HEK293T (cell line): ENCODE data around the gene RSF1.

Experiments used
- CTCF ChIA-PET: fragments of 350-600 bp; formaldehyde crosslinking; extraction: SDS; loops from one replicate; lab custom pipeline; 2021; ENCODE audit warnings: antibody characterized with exemption, inconsistent platforms; lab: Yijun Ruan, JAX
- POLR2A ChIA-PET: fragments of 350-600 bp; formaldehyde crosslinking; extraction: SDS; loops from one replicate; lab custom pipeline; 2020; ENCODE audit warnings: antibody characterized with exemption, inconsistent platforms; lab: Yijun Ruan, JAX
- DNase-seq: peaks from one replicate; pipeline ENCODE4 v3.0.0; 2012; ENCODE audit warnings: mixed read lengths; ENCODE audit errors: extremely low spot score
- ARNT ChIP-seq: fragments of 450-650 bp; IDR thresholded peaks from 2 replicates; pipeline ENCODE4 v1.6.1; 2017; ENCODE audit warnings: mild to moderate bottlenecking
- BHLHE40 ChIP-seq: fragments of 450-650 bp; IDR thresholded peaks from 2 replicates; pipeline ENCODE4 v1.6.1; 2016; ENCODE audit warnings: mild to moderate bottlenecking, moderate library complexity, borderline replicate concordance
- CTBP1 ChIP-seq: fragments of 450-650 bp; IDR thresholded peaks from 2 replicates; pipeline ENCODE4 v1.6.1; 2016; ENCODE audit warnings: borderline replicate concordance
- ELF4 ChIP-seq: fragments of 450-650 bp; IDR thresholded peaks from 2 replicates; pipeline ENCODE4 v1.6.1; 2017; ENCODE audit warnings: antibody characterized with exemption
- FOXA1 ChIP-seq: fragments of 450-650 bp; IDR thresholded peaks from 2 replicates; pipeline ENCODE4 v1.6.1; 2016; ENCODE audit warnings: mild to moderate bottlenecking
- FOXK2 ChIP-seq: fragments of 450-650 bp; IDR thresholded peaks from 2 replicates; pipeline ENCODE4 v1.6.1; 2016; ENCODE audit warnings: mild to moderate bottlenecking
- FOXM1 ChIP-seq: fragments of 450-650 bp; IDR thresholded peaks from 2 replicates; pipeline ENCODE4 v1.6.1; 2017; ENCODE audit warnings: mild to moderate bottlenecking, borderline replicate concordance
- HDGF ChIP-seq: fragments of 450-650 bp; IDR thresholded peaks from 2 replicates; pipeline ENCODE4 v1.6.1; 2017; ENCODE audit warnings: antibody characterized with exemption, borderline replicate concordance
- L3MBTL2 ChIP-seq: fragments of 450-650 bp; conservative IDR thresholded peaks from 2 replicates; pipeline ENCODE4 v1.6.1; 2016; ENCODE audit warnings: mild to moderate bottlenecking
- LEF1 ChIP-seq: fragments of 450-650 bp; IDR thresholded peaks from 2 replicates; pipeline ENCODE4 v1.6.1; 2017; ENCODE audit warnings: mild to moderate bottlenecking, borderline replicate concordance
- NFRKB ChIP-seq: fragments of 450-650 bp; IDR thresholded peaks from 2 replicates; pipeline ENCODE4 v1.6.1; 2016; ENCODE audit warnings: mild to moderate bottlenecking, moderate library complexity
- PKNOX1 ChIP-seq: fragments of 450-650 bp; IDR thresholded peaks from 2 replicates; pipeline ENCODE4 v1.6.1; 2016
- SP1 ChIP-seq: fragments of 450-650 bp; IDR thresholded peaks from 2 replicates; pipeline ENCODE4 v1.6.1; 2017
- SUZ12 ChIP-seq: fragments of 450-650 bp; IDR thresholded peaks from 2 replicates; pipeline ENCODE4 v1.6.1; 2016; ENCODE audit warnings: mild to moderate bottlenecking
- TARDBP ChIP-seq: fragments of 450-650 bp; IDR thresholded peaks from 2 replicates; pipeline ENCODE4 v1.6.1; 2016
- ZNF384 ChIP-seq: fragments of 450-650 bp; IDR thresholded peaks from 2 replicates; pipeline ENCODE4 v1.6.1; 2016

The RSF1 gene

GRCh38 chr11:77705195-77705875 lies 115.2 kb downstream of the RSF1 start:
- ChIA-PET POLR2A (no interaction called here), CTCF (no interaction called here)
- DNase-seq, result no peak
- TF ChIP-seq CTBP1 (no peak), PKNOX1 (no peak), SP1 (no peak), SUZ12 (no peak), ELF4 (no peak), LEF1 (no peak), ARNT (no peak), BHLHE40 (no peak), FOXA1 (no peak), FOXM1 (no peak)

DNA sequence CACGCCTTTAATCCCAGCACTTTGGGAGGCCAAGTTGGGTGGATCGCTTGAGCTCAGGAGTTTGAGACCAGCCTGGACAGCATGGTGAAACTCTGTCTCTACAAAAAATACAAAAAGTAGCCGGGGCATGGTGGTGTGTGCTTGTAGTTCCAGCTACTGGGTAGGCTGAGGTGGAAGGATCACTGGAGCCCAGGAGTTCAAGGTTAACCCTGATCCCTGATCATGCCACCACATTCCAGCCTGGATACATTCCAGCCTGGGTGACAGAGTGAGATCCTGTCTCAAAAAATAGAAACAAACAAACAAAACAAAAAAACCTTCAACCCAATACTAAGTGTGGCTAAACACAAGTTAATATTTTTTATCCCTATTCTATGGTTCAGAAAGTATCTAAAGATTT lies 116.5 kb downstream of the RSF1 start:
- ChIA-PET CTCF (no interaction called here), POLR2A (no interaction called here)
- TF ChIP-seq ARNT, result no peak
- no peak for DNase-seq

GRCh38 chr11:77699425-77699824 lies 121.1 kb downstream of the RSF1 start:
- ChIA-PET CTCF (no interaction called here), POLR2A (no interaction called here)
- no peak for TF ChIP-seq FOXA1
- DNase-seq, result no peak

DNA sequence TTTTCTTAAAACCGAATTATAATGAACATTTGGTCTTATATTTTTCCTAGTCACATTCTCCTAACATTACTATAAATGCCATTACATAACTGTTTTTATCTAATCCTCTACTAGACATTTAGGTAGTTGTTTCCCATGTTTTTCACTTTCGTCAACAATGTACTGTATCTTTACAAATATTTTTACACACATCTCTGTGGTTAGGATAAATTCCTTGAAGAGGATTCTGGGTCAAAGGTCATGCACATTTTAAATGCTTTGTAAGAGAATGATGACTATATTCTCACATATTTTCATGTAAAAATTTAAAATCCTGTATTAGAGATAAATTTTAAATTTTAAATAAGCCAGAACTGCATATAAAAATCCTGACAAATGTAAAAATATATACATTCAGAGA lies 121.6 kb downstream of the RSF1 start:
- ChIA-PET POLR2A (no interaction called here), CTCF (no interaction called here)
- TF ChIP-seq PKNOX1 (no peak), ZNF384 (no peak), ELF4 (no peak), BHLHE40 (no peak), FOXA1 (no peak), SP1 (no peak), TARDBP (no peak), FOXK2 (no peak), FOXM1 (no peak), L3MBTL2 (no peak), SUZ12 (no peak), HDGF (no peak), CTBP1 (no peak), NFRKB (no peak)
- no peak for DNase-seq

GRCh38 chr11:77697865-77698264 lies 122.7 kb downstream of the RSF1 start:
- TF ChIP-seq L3MBTL2 (no peak), BHLHE40 (no peak), FOXA1 (no peak), ELF4 (no peak)
- POLR2A ChIA-PET, result no interaction called here
- CTCF ChIA-PET, result no interaction called here
- no peak for DNase-seq

DNA sequence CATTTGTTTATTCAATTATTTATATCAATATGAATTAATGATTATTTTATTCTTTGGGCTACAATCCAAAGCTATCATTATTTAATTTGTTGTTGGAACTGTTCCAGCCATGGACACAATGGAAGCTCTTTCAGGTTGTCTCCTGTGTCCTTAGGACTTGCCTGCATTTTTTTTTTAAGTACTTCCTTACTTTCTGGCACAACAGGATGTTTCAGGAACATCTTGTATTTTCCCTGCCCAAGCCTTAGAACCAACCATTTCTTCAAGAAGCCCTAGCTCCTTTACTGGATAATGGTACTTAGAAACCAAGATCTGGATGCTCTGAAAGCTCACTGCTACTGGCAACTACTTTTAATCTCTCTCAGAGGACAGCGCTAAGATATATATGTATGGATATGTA lies 125.1 kb downstream of the RSF1 start:
- TF ChIP-seq BHLHE40, result no peak
- POLR2A ChIA-PET, result no interaction called here
- CTCF ChIA-PET, result no interaction called here
- no peak for DNase-seq

- ChIA-PET CTCF (no interaction called here), POLR2A (no interaction called here)
- TF ChIP-seq LEF1, result no peak
- TF ChIP-seq SP1, result no peak
- no peak for TF ChIP-seq FOXA1
- no peak for TF ChIP-seq L3MBTL2
- no peak for TF ChIP-seq SUZ12
- DNase-seq, result no peak
Observed at GRCh38 chr11:77690649-77691048, 129.9 kb downstream of the RSF1 start.

DNA sequence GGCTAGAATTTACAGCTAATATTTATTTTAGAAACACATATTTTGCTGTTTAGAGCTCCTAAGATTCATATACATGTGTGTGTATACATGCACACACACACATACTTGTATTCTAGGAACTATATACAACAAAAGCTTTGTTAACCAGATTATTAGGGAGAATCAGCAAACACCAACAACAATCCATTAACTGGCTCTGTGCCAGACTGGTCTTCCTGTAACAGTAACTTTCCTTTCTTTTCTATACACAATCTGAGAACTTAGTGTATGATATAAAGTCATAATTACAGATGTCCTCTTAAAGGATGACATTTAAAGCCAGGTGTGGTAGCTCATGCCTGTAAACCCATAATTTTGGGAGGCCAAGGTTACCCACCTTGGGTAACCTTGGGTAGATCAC lies 133.4 kb downstream of the RSF1 start:
- ChIA-PET CTCF (interaction anchor here (0.7 kb wide), 1 partner anchor 21 kb away, joined by 4 read pairs; no protein-coding TSS in a partner anchor), POLR2A (no interaction called here)
- TF ChIP-seq FOXM1 (no peak), NFRKB (no peak), HDGF (no peak), PKNOX1 (no peak), SUZ12 (no peak), FOXK2 (no peak), FOXA1 (no peak), LEF1 (no peak), CTBP1 (no peak), TARDBP (no peak), ZNF384 (no peak), ELF4 (no peak), ARNT (no peak), L3MBTL2 (no peak), BHLHE40 (no peak), SP1 (no peak)
- DNase-seq, result no peak
